Measurements from ENCODE around the gene PTCH1.

The PTCH1 gene

GRCh38 chr9:95455714-95456113, 61.1 kb downstream of the PTCH1 start:
- no peak for DNase-seq (ENCODE audit: extremely low spot score)
- ChIA-PET POLR2A (no interaction called here), CTCF (interaction anchor here (1.0 kb wide), 1 partner anchor 11 kb away, joined by 3 read pairs; no protein-coding TSS in a partner anchor)
- TF ChIP-seq CTCF (IDR thresholded peaks at IDR 0.05; ENCODE audit: control extremely low read depth, extremely low read depth, low read depth, missing control alignments): no peak

- CTCF ChIA-PET: interaction anchor here (0.9 to 1.8 kb wide), 2 partner anchors 11 to 25 kb away, joined by 3 to 5 read pairs; no protein-coding TSS in a partner anchor
- POLR2A ChIA-PET: no interaction called here
- TF ChIP-seq CTCF (IDR thresholded peaks at IDR 0.05; ENCODE audit: control extremely low read depth, extremely low read depth, low read depth, missing control alignments): no peak
Observed at GRCh38 chr9:95452176-95452575, 64.6 kb downstream of the PTCH1 start.

GRCh38 chr9:95451065-95451426, 65.7 kb downstream of the PTCH1 start:
- CTCF ChIA-PET: interaction anchor here (1.1 kb wide), 1 partner anchor 10 kb away, joined by 3 read pairs; no protein-coding TSS in a partner anchor
- POLR2A ChIA-PET: no interaction called here

More at GRCh38 chr9:95452176-95452575, 64.6 kb downstream of the PTCH1 start:
- DNase-seq (ENCODE audit: extremely low spot score): no peak

GRCh38 chr9:95450171-95451064, 66.4 kb downstream of the PTCH1 start:
- DNase-seq (ENCODE audit: extremely low spot score): no peak
- ChIA-PET POLR2A (no interaction called here), CTCF (interaction anchor here (1.1 kb wide), 1 partner anchor 9 kb away, joined by 3 read pairs; no protein-coding TSS in a partner anchor)
- no peak for TF ChIP-seq CTCF (IDR thresholded peaks at IDR 0.05; ENCODE audit: control extremely low read depth, extremely low read depth, low read depth, missing control alignments)

More at GRCh38 chr9:95451065-95451426, 65.7 kb downstream of the PTCH1 start:
- no peak for DNase-seq (ENCODE audit: extremely low spot score)
- TF ChIP-seq CTCF (IDR thresholded peaks at IDR 0.05; ENCODE audit: control extremely low read depth, extremely low read depth, low read depth, missing control alignments): no peak

- no peak for DNase-seq (ENCODE audit: extremely low spot score)
- TF ChIP-seq CTCF (IDR thresholded peaks at IDR 0.05; ENCODE audit: control extremely low read depth, extremely low read depth, low read depth, missing control alignments): no peak
- CTCF ChIA-PET: interaction anchor here (1.3 kb wide), 1 partner anchor 27 kb away, joined by 4 read pairs; no protein-coding TSS in a partner anchor
- POLR2A ChIA-PET: no interaction called here
Observed at GRCh38 chr9:95449016-95449415, 67.8 kb downstream of the PTCH1 start.

GRCh38 chr9:95447660-95448420, 68.9 kb downstream of the PTCH1 start:
- ChIA-PET CTCF (interaction anchor here (1.2 to 1.5 kb wide), 3 partner anchors 12 to 28 kb away, joined by 3 to 4 read pairs (median 3); no protein-coding TSS in a partner anchor), POLR2A (no interaction called here)

More at GRCh38 chr9:95447660-95448420, 68.9 kb downstream of the PTCH1 start:
- no peak for TF ChIP-seq CTCF (IDR thresholded peaks at IDR 0.05; ENCODE audit: control extremely low read depth, extremely low read depth, low read depth, missing control alignments)
- no peak for DNase-seq (ENCODE audit: extremely low spot score)

Measured in GM10248 (cell line).